HEK293 (cell line): ENCODE measurements around the gene SH3YL1.

Experiments used
- CTCF ChIA-PET: fragments of 350-600 bp; formaldehyde crosslinking; extraction: SDS; loops from one replicate; lab custom pipeline; 2021; ENCODE audit warnings: antibody characterized with exemption; lab: Yijun Ruan, JAX
- POLR2A ChIA-PET: fragments of 300-600 bp; formaldehyde crosslinking; extraction: SDS; loops from one replicate; lab custom pipeline; 2020; ENCODE audit warnings: antibody characterized with exemption, inconsistent platforms; lab: Yijun Ruan, JAX
- H3K27ac ChIP-seq: fragments of 200-500 bp; sonication (Bioruptor generic); 2 replicates; pipeline ENCODE4 v1.5.1; 2014; ENCODE audit warnings: low read depth, low read length, control low read depth, inconsistent platforms; ENCODE audit errors: extremely low read depth
- H3K36me3 ChIP-seq, 2 experiments: fragments of 200-500 bp in 1 of 2; sonication (Bioruptor generic) in 1 of 2; 1 replicate in 1 of 2; 2 replicates in 1 of 2; pipeline ENCODE4 v1.5.1; 2014 to 2017; ENCODE audit warnings: inconsistent platforms in 2 of 2, low read length in 2 of 2; ENCODE audit not compliant: control insufficient read depth in 2 of 2, insufficient read depth in 1 of 2
- H3K4me1 ChIP-seq: fragments of 200-500 bp; sonication (Bioruptor generic); 2 replicates; pipeline ENCODE4 v1.5.1; 2014; ENCODE audit warnings: mild to moderate bottlenecking, low read length, inconsistent platforms; ENCODE audit not compliant: control insufficient read depth, insufficient read depth
- H3K4me3 ChIP-seq: 2 replicates; pipeline ENCODE4 v1.5.1; 2011; ENCODE audit warnings: low read depth, mild to moderate bottlenecking, control low read depth, low read length, moderate library complexity
- H3K9me3 ChIP-seq: fragments of 200-500 bp; sonication (Bioruptor generic); 2 replicates; pipeline ENCODE4 v1.5.1; 2014; ENCODE audit warnings: low read depth, low read length, inconsistent platforms; ENCODE audit not compliant: control insufficient read depth, insufficient read depth
- AEBP2 ChIP-seq: fragments of 450-650 bp; formaldehyde crosslinking; IDR thresholded peaks from 2 replicates; pipeline ENCODE4 v1.5.1; 2016; ENCODE audit warnings: missing biosample characterization, missing genetic modification characterization, borderline replicate concordance
- BCL11B ChIP-seq: fragments of 450-650 bp; formaldehyde crosslinking; IDR thresholded peaks from 2 replicates; pipeline ENCODE4 v1.5.1; 2016; ENCODE audit warnings: low read depth, missing biosample characterization, missing genetic modification characterization
- PRDM6 ChIP-seq: fragments of 450-650 bp; formaldehyde crosslinking; IDR thresholded peaks from 2 replicates; pipeline ENCODE4 v1.5.1; 2017; ENCODE audit warnings: missing biosample characterization, missing genetic modification characterization
- TCF7L2 ChIP-seq: IDR thresholded peaks from 2 replicates; pipeline ENCODE4 v1.6.1; 2011; ENCODE audit warnings: low read depth, mild to moderate bottlenecking, inconsistent platforms, low read length, moderate library complexity, borderline replicate concordance
- ZBTB26 ChIP-seq: fragments of 450-650 bp; formaldehyde crosslinking; optimal IDR thresholded peaks from 2 replicates; pipeline ENCODE3; 2016; ENCODE audit warnings: missing biosample characterization, mild to moderate bottlenecking, missing genetic modification characterization
- ZFP69B ChIP-seq: fragments of 450-650 bp; formaldehyde crosslinking; IDR thresholded peaks from 2 replicates; pipeline ENCODE4 v1.5.1; 2016; ENCODE audit warnings: missing biosample characterization, missing genetic modification characterization
- ZNF132 ChIP-seq: fragments of 450-650 bp; formaldehyde crosslinking; IDR thresholded peaks from 2 replicates; pipeline ENCODE4 v1.5.1; 2017; ENCODE audit warnings: missing biosample characterization, missing genetic modification characterization, borderline replicate concordance
- ZNF155 ChIP-seq: fragments of 450-650 bp; formaldehyde crosslinking; IDR thresholded peaks from 2 replicates; pipeline ENCODE4 v1.5.1; 2016; ENCODE audit warnings: missing biosample characterization, missing genetic modification characterization
- ZNF350 ChIP-seq: fragments of 450-650 bp; formaldehyde crosslinking; IDR thresholded peaks from 2 replicates; pipeline ENCODE4 v1.5.0; 2017; ENCODE audit warnings: missing biosample characterization, mild to moderate bottlenecking, missing genetic modification characterization
- ZNF37A ChIP-seq: fragments of 450-650 bp; IDR thresholded peaks from 2 replicates; pipeline ENCODE4 v1.5.1; 2018; ENCODE audit warnings: missing biosample characterization, missing genetic modification characterization
- ZNF501 ChIP-seq: fragments of 450-650 bp; formaldehyde crosslinking; IDR thresholded peaks from 2 replicates; pipeline ENCODE4 v1.5.1; 2016; ENCODE audit warnings: missing biosample characterization, missing genetic modification characterization
- ZNF514 ChIP-seq: fragments of 450-650 bp; formaldehyde crosslinking; IDR thresholded peaks from 2 replicates; pipeline ENCODE4 v1.5.1; 2016; ENCODE audit warnings: missing biosample characterization, missing genetic modification characterization
- ZNF549 ChIP-seq: fragments of 450-650 bp; IDR thresholded peaks from 2 replicates; pipeline ENCODE4 v1.5.1; 2018; ENCODE audit warnings: missing biosample characterization, missing genetic modification characterization, mild to moderate bottlenecking, inconsistent platforms, moderate library complexity
- ZNF580 ChIP-seq: fragments of 450-650 bp; formaldehyde crosslinking; IDR thresholded peaks from 2 replicates; pipeline ENCODE4 v1.5.1; 2016; ENCODE audit warnings: missing biosample characterization, missing genetic modification characterization
- ZNF639 ChIP-seq: fragments of 450-650 bp; formaldehyde crosslinking; IDR thresholded peaks from 2 replicates; pipeline ENCODE4 v1.5.1; 2016; ENCODE audit warnings: missing biosample characterization, missing genetic modification characterization
- ZNF645 ChIP-seq: fragments of 450-650 bp; formaldehyde crosslinking; IDR thresholded peaks from 2 replicates; pipeline ENCODE4; 2016; ENCODE audit warnings: missing biosample characterization, missing genetic modification characterization
- ZNF785 ChIP-seq: fragments of 450-650 bp; formaldehyde crosslinking; IDR thresholded peaks from 2 replicates; pipeline ENCODE4 v1.5.1; 2016; ENCODE audit warnings: missing biosample characterization, missing genetic modification characterization

Gene SH3YL1

GRCh38 chr2:280650-281110 lies 16.8 kb upstream of the SH3YL1 start (continued):
- no peak for TF ChIP-seq PRDM6
- no peak for TF ChIP-seq ZFP69B (tag by site-specific recombination)
- no peak for TF ChIP-seq ZNF350
- TF ChIP-seq TCF7L2: no peak
- TF ChIP-seq ZNF580 (tag by site-specific recombination): no peak
- TF ChIP-seq, all 188 proteins: peak for 0

- ChIA-PET CTCF (no interaction called here), POLR2A (no interaction called here)
- Histone ChIP-seq H3K36me3 (peaks cover 7 to 77% of the 10 kb centered on the region in 2 experiments; a peak in 2 of 3 replicates), H3K4me3 (no peak overlapping the region), H3K27ac (no peak overlapping the region), H3K9me3 (no peaks in the 10 kb centered on the region), H3K4me1 (no peaks in the 10 kb centered on the region)
- TF ChIP-seq ZNF549 (no peak), ZNF645 (no peak), ZNF501 (tag by site-specific recombination) (no peak), ZNF155 (tag by site-specific recombination) (no peak), ZNF785 (tag by site-specific recombination) (no peak), ZNF37A (no peak), ZNF132 (tag by site-specific recombination) (no peak), ZNF639 (tag by site-specific recombination) (no peak), BCL11B (tag by site-specific recombination) (no peak), ZNF514 (tag by site-specific recombination) (no peak), ZBTB26 (tag by site-specific recombination) (no peak), AEBP2 (tag by site-specific recombination) (no peak)
Measured at GRCh38 chr2:279956-280649, 16.3 kb upstream of the SH3YL1 start.
